Retinal pigment epithelial cell (primary cell): ENCODE results near the gene NPAS3.

ENCODE experiments used
- DNase-seq: peaks from one replicate; pipeline ENCODE4 v3.0.0-alpha.2; 2010; ENCODE audit warnings: low read depth
- H3K4me3 ChIP-seq: 2 replicates; pipeline ENCODE4 v1.5.1; 2011; ENCODE audit warnings: mild to moderate bottlenecking, low read length, control low read depth, moderate library complexity
- TF ChIP-seq, protein P1 (sequence below): conservative IDR thresholded peaks from 2 replicates; pipeline ENCODE4 v1.5.1; 2011; ENCODE audit warnings: low read depth, low read length, control low read depth, inconsistent platforms

NPAS3 gene

DNA sequence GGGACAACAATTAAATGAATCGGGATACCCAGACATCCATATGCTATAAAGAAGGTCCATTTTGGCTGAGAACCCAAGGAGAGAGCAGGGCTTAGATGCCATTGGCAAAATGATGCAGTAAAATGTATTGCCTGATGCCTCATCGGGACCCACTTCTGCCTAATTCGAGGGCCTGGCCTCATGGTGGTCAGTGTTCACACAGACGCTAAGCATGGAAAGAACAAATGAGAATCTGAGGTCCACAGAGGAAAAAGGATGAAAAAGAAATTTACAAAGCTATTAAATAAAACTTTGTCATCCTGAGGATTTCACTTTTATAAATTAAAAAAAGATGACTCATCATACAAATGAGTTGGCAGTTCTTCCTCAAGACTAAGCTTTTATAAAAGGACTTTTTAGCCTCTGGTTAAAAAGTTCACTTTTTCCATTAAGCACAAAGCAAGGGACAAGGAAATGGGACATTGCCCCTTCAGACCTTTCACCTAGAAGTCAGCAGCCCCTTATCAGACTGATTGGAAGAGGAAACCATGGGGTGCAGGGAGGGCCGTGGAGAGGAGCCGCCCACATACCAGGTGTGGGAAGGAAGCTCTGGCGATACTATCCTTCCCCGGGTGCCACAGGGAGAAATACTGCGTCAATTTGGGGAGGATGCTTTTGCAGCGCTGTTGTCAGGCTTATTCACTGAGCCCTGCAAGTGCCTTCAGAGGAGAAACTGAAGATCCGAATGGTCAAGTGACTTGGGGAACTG is 836.2 kb downstream of the NPAS3 start:
- TF ChIP-seq, protein P1, sequence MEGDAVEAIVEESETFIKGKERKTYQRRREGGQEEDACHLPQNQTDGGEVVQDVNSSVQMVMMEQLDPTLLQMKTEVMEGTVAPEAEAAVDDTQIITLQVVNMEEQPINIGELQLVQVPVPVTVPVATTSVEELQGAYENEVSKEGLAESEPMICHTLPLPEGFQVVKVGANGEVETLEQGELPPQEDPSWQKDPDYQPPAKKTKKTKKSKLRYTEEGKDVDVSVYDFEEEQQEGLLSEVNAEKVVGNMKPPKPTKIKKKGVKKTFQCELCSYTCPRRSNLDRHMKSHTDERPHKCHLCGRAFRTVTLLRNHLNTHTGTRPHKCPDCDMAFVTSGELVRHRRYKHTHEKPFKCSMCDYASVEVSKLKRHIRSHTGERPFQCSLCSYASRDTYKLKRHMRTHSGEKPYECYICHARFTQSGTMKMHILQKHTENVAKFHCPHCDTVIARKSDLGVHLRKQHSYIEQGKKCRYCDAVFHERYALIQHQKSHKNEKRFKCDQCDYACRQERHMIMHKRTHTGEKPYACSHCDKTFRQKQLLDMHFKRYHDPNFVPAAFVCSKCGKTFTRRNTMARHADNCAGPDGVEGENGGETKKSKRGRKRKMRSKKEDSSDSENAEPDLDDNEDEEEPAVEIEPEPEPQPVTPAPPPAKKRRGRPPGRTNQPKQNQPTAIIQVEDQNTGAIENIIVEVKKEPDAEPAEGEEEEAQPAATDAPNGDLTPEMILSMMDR: no peak
- DNase-seq: no peak
- no peak overlapping the region for H3K4me3 ChIP-seq

DNA sequence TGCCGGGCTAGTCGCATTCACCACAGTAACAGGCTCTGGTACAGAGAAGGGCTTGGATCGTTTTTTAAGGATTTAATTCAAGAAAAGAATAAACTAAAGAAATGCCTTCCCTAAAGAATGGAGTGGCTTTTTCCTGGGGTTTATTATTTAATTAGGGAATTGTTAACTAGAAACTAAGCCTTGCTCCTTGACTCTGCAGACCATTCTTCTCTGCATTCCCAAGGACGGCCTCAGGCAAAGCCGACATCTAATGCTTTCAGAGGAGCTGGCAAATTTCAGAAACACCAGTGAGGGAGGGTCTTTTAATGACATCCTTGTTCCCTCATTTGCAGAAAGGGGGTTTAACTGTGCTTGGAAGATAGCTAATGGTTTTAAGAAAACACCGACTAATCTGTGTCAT is 838.2 kb downstream of the NPAS3 start:
- TF ChIP-seq, protein P1: no peak
- H3K4me3 ChIP-seq: no peak overlapping the region
- DNase-seq: no peak

DNA sequence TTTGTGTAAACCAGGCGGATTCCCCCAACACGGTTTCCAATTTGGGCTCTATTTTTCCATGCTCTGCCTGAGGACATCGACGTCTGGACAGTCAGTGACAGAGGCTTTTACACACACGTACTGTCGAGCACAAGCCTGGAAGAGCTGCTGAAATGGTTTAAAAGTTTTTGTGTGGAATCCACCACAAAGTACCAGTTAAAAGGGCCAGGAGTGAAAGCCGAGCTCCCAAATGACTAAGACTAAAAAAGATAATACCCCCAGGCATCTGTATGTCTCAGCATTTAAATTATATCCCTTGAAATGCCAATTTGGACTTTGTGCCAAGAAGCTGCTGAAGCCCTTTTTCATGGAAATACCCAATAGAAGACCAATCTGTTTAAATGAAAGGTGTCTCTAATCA is 839.0 kb downstream of the NPAS3 start:
- H3K4me3 ChIP-seq: no peak overlapping the region
- TF ChIP-seq, protein P1: no peak
- no peak for DNase-seq

DNA sequence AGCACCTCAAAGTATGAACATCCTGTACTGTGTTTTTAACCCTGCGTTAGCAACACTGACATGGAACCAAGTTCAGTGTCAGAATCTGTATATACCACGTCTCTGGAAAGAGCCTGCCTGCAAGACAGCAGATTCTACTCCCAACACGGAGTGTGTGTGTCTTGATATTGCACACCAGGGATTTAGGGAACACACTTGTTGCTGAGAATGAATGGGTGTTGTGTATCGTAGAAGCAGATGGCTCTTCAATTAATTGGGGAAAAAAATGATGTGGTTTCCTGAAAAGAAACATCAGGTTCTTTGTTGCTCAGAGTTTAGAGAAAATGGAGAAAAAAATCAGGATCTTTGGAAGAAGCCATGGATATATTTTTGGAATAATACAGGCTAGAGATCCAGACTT is 841.4 kb downstream of the NPAS3 start:
- no peak for DNase-seq
- TF ChIP-seq, protein P1: no peak
- H3K4me3 ChIP-seq: no peak overlapping the region

DNA sequence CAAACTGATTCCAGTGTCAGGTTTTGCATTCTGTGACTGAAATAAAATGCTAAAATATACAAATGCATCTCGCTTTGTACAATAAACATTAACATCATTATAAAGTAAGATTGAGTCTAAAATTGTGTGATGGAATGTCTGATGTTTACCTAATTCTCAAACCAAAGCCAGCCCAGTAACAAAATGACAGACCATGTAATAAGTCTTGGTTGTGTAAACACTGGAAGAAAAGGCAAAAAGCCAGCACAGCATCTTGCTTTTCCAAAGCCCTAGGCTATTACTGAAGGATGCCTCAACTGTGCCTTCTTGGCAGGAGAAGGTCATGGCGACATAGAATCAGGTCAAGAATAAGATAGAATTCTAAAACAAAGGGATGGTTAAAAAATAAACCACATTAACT is 842.6 kb downstream of the NPAS3 start:
- no peak overlapping the region for H3K4me3 ChIP-seq
- no peak for DNase-seq
- TF ChIP-seq, protein P1: no peak

DNA sequence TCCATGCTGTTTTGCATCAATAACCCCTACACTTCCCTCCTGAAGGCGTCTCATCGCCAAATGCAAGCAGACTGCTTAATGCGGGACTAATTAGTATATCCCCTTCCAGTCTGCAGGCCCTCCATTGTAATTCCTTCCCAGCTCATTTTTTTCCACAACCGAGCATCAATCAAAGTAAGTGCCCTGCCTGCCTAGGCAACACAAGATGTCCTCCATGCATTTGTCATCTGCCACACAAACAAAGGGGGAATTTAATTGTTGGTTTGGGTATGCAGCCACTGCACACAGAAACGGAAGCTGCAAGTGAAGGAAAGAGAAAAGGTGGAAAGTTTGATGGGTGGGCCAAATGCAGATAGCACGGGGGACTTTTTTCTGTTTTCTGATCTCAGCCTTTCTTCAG is 844.2 kb downstream of the NPAS3 start:
- no peak overlapping the region for H3K4me3 ChIP-seq
- TF ChIP-seq, protein P1: no peak
- DNase-seq: no peak

DNA sequence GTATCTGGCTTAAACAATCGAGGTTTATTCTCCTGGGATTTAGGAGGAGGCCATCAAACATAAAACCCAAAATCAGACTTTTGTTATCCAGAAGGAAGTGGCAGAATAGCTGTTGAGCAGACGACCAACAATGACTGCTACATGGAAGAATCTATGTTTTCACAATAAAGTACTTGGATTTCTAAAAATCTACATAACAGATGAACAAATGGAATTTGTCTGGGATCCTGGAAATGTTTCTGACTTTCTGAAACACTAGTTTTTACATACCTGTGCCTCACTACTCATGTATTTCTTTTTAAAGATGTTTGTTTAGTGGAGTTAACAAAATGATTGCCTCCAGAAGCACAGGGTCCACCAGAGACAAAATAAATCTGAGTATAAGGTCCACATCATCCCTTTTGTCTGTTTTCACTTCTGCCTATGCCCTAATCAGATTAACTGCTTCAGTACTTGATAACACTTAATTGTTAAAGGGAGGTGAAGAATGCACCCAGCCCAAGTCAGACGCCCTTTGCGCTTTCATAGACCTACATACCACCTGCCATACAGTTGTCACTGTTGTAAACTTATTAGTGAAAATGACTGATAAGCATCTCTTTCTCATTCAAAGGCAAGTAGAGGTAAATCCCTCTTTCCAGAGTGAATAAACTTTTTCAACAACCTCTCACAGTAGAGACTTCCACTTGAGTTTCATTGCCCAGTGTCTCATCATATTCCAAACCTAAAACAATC is 847.6 kb downstream of the NPAS3 start:
- TF ChIP-seq, protein P1: no peak
- no peak for DNase-seq
- H3K4me3 ChIP-seq: no peak overlapping the region
